Left lobe of liver (tissue), 2 donors: ENCODE data around the gene SLC22A14. TPM values are rescaled to one million over a fixed set of nuclear protein-coding genes. Genes with fewer than 3 reads are reported as not detected.
A peak's percentile ranks its signal among the peaks of the same experiment; 100 is the strongest.

Experiments used
- ATAC-seq: fragments of 200-7000 bp; cut with Tn5 transposase; one replicate; pipeline ENCODE4 v1.9.1; 2020; ENCODE audit warnings: mild to moderate bottlenecking, moderate library complexity
- DNase-seq: peaks from one replicate; pipeline ENCODE4 v3.0.0-alpha.2; 2020; ENCODE audit warnings: low spot score
- total RNA-seq: library from RNA; stranded (reverse); gene quantifications from one replicate; pipeline ENCODE4 v1.2.1, GENCODE V29; 2021
- donor health status: DM: no; HTN: no; CAD: no; lungs with moderate emphysema.
- donor health status: DM: no; HTN: yes; CAD: no.

Gene SLC22A14
- total RNA-seq, 1 donor from 2014 or later, result not detected

DNA sequence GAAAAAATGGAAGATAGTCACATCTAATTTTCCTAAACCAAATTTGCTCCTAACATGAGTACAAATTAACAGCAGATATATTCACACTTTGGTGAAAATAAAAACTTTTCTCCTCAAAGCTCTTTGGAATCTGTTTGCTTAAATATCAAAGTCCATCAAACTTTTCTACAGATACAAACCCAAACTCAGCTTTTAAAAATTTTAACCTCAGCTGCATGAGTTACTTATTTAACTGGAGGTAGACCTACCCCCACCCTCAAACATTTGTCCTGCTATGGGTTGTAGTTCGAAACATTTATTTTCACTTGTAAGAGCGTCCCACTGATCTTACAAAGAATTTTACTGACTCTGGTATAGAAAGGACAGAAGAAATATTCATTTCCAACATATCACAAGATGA, 55.6 kb downstream of the SLC22A14 start:
- ATAC-seq (peak; percentile 71), DNase-seq (no peak)

DNA sequence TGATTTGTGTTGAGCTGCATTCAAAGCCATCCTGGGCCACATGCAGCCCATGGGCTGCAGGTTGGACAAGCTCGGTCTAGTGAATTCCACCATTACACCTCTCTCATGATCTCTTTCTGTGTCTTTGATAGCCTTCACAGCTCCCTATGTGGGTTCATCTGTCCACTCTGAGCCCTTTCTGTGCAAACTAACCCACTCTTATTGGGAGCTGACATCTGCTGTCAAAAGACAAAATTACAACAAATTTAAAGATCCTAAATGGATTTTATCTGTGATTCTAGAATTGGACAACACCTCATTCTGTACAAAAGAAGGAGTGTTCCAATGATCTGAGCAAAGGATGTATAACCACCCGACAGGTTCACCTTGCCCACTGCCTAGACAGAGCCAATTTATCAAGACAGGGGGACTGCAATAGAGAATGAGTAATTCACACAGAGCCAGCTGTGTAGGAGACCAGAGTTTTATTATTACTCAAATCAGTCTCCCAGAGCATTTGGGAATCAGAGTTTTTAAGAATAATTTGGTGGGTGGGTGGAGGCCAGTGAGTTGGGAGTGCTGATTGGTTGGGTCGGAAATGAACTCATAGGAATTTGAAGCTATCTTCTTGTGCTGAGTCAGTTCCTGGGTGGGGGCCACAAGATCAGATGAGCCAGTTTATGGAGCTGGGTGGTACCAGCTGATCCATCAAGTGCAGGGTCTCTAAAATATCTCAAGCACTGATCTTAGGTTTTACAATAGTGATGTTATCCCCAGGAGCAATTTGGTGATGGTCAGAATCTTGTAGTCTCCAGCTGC, 61.9 kb downstream of the SLC22A14 start:
- DNase-seq (no peak), ATAC-seq (no peak)

DNA sequence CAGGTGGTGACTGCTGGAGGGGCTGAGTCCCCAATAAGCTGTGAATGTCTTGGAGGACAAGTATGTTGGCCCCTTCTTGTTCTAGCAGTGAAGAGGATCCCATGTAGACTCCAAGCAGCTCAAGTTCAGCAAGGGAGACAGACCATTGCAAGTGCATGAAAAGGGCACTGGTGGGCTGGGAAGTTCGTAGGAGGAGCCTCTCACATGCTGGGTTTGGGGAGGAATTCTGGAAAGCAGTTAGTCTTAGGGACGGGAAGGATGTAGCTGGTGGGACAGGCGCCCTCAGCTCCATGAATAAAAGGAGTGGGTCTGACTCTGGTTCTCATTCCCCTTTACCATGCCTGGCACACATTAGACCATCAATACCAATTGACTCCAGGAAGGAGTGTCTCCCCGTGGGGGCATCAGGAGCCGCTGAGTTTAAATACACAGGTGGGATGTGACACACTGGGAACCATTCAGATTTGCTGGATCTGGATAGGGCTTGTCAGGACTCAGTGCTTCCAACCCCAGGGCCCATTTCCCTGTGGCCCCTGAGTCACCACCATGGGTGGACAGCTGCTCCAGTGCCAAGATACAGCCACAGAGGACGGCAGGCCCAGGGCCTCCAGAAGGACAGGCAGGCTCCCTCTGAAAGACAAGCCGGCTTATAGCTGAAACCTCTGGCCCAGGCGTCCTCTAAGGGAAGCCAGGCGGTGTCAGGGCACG, 63.9 kb downstream of the SLC22A14 start:
- DNase-seq, result no peak
- peak; percentile 40 for ATAC-seq

DNA sequence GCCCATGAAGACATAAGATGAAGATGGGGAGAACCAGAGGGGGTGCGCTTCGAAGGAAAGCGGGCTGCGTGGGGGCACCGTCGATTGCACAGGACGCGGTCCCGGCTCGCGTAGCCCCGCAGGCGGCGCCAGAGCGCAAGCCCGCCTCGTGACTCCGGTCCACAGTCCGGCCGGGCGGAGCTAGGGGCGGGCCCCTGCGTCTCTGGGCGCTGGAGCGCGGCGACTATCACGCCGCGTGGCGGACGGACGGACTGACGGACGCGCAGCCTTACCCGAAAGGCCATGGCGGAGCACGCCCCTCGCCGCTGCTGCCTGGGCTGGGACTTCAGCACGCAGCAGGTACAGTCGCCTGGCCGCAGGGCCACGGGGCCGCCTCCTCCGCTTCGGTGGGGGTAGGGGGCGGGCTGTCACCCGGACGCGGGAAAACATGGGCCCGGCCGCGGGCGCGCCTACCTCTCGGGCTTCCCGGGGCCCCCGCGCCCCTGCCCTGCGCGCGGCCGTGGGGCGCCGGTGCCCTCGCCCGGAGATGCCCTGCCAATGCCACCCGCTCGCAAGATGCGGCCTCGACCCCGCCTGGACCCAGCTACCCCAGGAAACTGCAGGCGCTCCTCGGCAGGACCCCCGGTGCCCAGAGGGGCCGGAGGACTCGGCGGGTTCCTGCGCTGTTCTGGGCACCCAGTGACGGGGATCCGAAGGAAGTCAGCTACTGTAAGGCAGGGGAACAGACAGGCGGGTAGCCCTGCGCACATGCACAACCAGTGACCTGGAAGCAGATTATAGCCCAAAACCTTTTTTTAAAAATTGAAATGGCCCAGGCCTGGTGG, 64.7 kb downstream of the SLC22A14 start, which contains the start of gene XYLB:
Gene XYLB, plus strand, starts transcription at position 199 of the 824 bp plus-strand sequence. Its CDS starts 84 bp downstream, at position 283.
- peak; percentile 90 for ATAC-seq

DNA sequence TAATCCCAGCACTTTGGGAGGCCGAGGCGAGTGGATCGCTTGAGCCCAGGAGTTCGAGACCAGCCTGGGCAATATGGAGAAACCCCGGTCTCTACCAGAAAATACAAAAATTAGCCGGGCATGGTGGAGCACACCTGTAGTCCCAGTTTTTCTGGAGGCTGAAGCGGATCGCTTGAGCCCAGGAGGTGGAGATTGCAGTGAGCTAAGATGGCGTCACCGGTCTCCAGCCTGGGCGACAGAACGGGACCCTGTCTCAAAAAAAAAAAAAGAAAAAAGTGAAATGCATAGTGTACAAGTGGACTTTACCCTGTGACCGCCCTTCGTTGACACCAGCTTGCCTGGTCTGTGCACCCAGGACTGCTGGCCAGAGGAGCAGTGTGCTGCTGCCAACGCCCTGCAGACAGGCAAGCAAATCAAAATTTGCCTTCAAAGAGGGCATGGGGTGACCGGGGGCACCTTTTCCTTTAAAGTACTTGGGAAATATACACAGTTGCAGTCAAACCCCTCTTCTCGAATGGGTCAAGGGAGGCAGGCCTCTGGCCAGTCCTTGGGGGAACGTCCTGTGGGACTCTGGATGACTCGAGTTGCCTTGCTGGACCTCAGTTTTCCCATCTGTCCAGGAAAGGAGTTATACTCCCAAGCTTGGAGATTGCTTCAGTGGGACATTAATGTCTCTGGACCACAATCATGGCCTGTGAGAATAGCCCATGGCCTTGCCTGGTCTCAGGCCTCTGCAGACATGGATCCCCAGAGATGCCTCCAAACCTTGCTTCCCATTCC, 65.5 kb downstream of the SLC22A14 start:
- DNase-seq (peak; percentile 88), ATAC-seq (peak; percentile 70)

More for the DNA sequence above, 64.7 kb downstream of the SLC22A14 start, which contains the start of gene XYLB:
- DNase-seq, result peak; percentile 96

DNA sequence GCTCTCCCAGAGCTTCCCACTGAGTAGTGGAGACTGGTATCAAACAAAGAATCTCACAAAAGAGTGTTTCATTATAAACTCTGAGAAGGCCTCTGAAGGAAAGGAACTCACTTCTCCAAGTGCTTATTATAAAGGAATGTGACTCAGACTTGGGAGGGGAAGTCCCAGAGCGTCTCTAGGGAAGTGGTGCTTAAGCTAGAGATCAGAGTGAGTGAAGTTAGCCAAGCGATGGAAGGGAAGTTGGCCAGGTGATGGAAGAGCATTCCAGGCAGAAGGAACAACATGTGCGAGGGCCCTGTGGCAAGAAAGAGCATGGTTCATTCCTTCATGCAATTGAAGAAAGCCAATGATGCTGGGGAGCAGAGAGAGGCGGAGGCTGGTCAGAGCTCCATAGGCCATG, 66.8 kb downstream of the SLC22A14 start:
- no peak for DNase-seq
- no peak for ATAC-seq

DNA sequence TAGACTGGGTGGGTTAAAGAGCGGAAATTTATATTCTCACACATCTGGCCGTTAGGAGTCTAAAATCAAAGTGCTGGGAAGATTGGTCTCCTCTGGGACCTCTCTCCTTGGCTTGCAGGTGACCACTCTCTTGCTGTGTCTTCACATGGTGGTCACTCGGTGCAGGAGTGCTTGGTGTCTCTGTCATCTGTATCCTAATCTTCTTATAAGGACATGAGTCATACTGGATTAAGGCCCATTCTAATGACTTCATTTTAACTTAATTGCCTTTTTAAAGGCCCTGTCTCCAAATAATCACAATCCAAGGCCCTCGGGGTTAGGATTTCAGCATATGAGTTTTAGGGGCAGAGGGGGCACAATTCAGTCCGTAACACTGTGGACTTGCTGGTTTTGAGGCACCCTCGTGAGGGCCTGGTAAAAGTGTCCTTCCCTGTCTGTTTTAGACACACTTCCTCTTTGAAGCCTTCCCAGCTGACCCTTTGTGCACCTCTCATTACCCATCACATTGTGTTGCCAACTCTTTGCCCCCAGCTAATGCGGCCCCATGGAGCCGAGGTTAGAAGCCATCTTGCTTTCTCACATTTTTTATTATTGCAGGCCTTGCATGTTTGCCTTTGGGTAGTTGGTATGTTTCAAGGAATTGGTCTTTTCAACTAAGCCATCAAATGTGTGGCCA, 67.7 kb downstream of the SLC22A14 start:
- DNase-seq, result no peak
- ATAC-seq, result no peak

DNA sequence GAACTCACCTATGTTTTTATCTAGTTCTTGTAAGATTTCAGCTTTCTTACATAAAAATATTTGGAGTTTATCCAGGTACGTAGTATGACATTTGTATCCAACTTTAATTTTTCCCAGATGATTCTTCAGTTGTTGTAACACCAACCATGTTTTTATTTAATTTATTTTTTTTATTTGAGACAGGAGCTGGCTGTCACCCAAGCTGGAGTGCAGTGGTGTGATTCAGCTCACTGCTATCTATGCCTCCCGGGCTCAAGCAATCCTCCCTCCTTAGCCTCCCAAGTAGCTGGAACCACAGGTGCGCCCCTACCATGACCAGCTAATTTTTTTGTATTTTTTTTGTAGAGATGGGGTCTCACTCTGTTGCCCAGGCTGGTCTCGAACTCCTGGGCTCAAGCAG, 71.1 kb downstream of the SLC22A14 start:
- ATAC-seq, result no peak
- DNase-seq, result no peak

DNA sequence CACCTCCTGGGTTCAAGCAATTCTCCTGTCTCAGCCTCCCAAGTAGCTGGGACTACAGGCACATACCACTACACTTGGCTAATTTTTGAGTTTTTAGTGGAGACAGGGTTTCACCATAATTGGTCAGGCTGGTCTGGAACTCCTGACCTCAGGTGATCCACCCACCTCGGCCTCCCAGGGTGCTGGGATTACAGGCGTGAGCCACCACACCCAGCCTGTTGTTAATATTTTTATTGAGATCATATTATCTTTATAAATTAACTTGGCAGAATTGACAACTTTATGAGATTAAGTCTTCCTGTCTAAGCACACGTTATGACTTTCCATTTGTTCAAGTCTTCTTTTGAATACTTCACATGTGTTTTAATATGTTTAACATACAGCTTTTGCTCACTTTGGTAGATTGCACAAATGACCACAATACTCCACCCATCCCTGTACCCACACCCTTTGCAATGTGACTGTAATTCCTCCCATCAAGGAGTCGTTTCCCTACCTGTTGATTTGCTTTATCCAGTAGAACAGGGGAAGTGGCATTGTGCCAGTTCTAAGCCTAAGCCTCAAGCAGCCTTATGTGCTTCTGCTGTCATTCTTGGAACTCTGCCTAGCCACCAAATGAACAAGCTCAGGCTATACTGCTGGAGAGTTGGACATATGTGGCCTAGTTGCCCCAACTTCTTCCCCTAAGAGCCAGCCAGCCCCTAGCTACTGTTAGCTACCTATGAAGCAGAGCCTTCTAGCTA, 72.7 kb downstream of the SLC22A14 start:
- ATAC-seq, result peak; percentile 28
- DNase-seq, result no peak

DNA sequence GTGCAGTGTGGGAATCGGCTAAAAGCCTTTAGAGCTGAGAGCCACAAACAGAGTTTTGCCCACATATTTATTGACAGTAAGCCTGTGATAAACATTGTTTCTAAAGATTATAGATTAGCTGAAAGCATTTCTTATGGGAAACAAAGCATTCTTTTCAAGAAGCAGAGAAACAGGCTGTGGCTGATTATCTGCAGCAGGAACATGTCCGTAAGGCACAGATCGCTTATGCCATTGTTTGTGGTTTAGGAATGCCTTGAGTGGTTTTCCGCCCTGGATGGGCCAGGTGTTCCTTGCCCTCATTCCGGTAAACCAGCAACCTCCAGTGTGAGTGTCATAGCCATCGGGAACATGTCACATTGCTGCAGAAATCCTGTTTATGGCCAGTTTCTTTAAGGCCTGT, 76.9 kb downstream of the SLC22A14 start:
- no peak for DNase-seq
- ATAC-seq, result no peak

DNA sequence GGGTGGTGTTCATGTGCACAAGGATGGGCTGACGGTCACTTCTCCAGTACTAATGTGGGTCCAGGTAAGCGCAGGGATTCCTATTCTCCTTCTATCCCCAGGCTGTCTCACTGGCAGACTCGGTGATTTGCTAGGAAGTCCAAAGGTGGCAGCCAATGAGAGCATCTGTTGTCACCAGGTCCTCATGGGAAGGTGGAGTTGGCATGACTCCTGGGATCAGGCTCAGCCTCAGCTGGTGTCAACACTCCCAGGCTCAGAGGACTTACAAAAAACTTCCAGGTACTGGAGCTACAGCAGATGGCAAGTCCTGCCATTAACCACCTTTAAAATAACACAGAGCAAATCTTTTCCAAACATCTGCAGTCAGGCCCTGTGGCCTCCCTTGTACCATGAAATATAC, 78.3 kb downstream of the SLC22A14 start:
- ATAC-seq, result peak; percentile 83
- no peak for DNase-seq

DNA sequence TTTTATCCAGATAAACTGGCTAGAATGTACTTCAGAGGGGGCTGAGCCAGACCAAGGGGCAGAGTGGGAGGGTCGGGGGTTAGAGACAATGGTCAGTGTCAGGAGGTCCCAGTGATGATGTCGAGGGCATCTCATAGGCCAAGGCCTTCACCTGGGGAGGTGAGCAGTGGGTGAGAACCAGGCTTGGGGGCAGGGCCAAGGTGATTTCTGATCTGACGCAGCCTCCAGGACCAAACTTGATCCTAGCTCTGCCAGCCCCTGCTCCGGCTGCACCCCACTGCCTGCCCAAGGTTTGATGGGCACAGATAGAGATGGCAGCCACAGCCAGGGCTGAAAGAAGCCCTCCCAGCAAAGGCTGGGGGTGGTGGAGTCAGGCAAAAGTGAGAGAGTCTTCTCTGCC, 79.4 kb downstream of the SLC22A14 start:
- DNase-seq (no peak), ATAC-seq (no peak)

DNA sequence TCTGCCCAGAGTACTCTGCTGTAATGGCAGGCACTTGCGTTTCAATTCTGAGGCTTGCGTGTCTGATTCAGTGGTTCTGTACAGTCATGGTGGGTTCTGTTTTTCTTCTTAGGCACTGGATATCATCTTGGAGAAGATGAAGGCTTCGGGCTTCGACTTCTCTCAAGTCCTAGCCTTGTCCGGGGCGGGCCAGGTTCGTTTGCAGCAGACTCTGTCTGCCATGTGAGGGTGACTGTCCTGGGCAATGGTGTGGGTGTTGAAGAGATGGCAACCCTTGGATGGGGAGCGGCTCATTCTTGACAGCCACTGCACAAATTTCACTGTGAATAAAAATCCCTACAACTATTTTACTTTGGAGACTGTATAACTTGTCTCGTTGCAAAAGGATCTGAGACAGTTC, 80.7 kb downstream of the SLC22A14 start:
- DNase-seq, result peak; percentile 6
- no peak for ATAC-seq

DNA sequence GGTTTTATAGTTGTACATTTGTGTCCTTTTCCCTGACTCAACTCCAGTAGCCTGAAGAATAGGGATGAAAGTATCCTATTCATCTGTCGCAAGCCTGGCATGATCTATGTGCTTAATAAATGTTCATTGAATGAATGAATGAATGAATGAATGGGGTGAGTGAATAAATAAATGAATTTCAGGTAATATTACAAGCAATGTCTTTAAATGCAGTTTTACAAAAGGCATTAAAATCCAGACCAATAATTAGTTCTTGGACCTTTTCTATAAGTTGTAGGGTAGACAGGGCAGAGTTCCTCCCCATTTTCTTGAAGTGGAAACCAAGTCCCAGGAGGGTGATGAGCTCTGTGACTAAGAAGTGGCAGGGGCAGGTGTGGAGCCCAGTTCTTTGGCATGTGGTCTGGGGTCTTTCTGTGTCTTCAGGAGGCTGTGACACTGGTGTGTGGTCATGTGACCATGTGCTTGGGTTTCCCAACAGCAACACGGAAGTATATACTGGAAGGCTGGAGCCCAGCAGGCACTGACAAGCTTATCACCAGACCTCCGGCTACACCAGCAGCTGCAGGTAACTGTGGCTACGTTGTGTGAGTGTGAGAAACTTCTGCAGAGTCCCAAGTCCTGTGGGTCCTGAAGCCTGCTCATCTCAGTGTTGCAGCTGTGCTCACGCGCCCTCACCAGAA, 82.8 kb downstream of the SLC22A14 start:
- DNase-seq (peak; percentile 38), ATAC-seq (no peak)

DNA sequence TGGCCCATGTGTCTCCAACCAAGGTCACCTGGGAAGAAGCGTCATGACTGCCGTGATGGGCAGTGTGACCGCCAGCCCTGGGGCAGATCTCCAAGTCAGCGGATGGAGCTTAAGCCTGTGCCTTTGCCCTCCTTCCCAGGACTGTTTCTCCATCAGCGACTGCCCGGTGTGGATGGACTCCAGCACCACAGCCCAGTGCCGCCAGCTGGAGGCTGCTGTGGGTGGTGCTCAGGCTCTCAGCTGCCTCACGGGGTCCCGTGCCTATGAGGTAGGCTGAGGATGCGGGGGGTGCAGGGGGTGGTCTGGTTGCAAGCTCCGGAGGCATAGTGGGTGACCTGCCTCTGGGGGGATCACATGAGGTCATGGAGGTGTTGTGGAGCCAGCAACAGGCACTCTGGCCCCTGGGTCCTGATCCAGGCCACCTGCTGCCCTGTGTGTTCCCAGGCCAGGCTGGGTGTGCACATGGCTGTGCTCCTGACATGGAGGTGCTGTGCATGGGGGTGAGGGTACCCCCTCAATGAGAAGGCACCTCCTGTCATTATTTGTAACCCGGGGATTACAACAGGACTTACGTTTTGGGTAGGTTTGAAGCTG, 83.5 kb downstream of the SLC22A14 start:
- no peak for DNase-seq
- peak; percentile 59 for ATAC-seq

DNA sequence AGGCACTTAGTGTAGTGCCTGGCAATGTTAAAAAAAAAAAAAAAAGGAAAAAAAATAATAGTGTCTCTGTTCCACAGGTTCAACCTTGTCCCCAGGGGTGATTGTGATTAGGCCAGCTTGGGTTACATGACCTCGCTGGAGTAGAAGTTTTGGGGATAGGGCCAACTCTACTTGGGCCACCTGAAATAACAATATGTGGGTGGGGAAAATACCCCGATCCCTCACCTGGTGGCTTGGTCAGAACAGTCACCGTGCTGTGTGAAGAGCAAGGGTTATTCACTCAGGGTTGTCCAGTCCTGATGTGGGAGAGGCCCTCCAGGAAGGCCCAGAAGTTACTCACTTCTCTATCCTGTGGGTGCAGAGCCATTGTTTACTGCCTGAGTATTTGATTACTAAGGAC, 84.0 kb downstream of the SLC22A14 start:
- ATAC-seq, result no peak
- no peak for DNase-seq

DNA sequence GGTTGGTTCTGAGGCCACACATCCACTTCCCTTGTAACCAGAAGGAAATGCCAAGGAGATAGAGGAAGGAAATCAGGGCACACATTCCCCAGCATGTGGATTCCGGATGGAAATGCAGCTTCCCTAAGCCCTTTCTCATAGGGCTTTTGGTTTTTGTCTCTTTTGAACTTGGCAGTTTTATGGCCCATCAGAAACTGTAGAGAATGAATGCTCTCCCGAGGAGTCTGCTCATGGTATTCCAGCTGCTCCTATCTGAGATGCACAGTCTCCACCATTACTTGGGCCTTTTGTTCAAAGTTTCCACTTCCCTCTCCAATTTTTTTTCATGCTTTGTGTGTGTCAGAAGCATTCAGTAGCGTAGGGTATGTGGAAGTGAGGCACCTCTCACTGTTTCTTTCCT, 85.7 kb downstream of the SLC22A14 start:
- ATAC-seq (no peak), DNase-seq (no peak)
